T follicular helper cell (primary cell): Measurements from ENCODE around the gene CACNA2D3.

Experiments
- DNase-seq: peaks from one replicate; pipeline ENCODE4 v3.0.0-alpha.2; 2020; ENCODE audit warnings: low read depth

CACNA2D3 gene

GRCh38 chr3:54217828-54218227, 95.5 kb downstream of the CACNA2D3 start:
- no peak for DNase-seq

DNA sequence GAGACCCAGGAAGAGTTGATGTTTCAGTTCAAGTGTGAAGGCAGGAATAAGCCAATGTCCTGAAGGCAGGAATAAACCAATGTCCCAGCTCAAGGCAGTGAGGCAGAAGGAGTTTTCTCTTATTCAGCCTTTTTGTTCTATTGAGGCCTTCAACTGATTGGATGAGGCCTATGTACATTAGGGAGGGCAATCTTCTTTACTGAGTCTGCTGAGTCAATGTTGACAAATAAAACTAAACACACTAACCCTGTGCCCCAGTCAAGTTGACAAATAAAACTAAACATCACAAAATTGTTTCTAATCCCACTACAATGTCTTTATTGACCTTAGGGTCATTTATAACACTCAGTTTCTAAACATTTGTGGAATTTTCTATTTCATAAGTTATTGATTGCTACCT, 100.0 kb downstream of the CACNA2D3 start:
- DNase-seq = no peak

DNA sequence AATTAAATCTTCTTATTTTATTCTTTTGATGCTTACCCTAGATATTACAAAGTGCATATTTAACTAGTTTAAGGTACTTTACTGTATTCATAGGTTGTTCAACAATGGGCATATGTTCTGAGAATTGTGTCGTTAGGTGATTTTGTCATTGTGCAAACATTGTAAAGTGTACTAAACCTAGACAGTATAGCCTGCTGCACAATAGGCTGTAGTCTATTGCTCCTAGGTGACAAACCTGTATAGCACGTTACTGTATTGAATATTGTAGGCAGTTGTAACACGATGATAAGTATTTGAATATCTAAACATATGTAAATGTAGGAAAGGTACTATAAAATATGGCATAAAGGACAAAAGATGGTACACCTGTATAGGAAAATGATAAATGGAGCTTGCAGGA, 100.7 kb downstream of the CACNA2D3 start:
- DNase-seq = no peak

DNA sequence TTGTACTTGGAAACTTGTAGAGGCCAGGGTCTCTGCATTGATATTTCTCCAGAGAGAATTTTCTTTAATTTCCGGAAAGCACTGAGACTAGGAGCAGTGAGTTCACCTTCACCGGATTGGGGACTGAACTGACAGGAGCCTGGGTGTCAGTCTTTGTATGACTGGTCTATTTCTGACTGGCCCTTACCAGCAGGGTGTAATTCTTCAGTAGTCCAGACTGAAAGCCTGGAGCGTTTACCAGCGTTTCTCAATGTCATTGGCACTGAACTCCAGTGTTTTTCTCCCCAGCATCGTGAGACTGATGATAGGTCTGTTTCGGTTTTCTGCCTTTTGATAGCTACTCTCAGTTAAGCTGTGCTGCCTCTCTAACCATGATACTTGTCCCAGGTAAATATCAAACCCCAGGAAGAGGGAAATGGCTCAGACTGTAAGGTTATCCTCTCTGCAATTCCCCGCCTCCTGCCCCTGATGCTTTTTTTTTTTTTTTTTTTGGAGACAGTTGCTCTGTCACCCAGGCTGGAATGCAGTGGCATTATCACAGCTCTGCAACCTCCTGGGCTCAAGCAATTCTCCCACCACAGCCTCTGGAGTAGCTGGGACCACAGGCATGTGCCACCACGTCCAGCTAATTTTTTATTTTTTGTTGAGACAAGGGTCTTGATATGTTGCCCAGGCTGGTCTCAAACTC, 103.6 kb downstream of the CACNA2D3 start:
- no peak for DNase-seq

DNA sequence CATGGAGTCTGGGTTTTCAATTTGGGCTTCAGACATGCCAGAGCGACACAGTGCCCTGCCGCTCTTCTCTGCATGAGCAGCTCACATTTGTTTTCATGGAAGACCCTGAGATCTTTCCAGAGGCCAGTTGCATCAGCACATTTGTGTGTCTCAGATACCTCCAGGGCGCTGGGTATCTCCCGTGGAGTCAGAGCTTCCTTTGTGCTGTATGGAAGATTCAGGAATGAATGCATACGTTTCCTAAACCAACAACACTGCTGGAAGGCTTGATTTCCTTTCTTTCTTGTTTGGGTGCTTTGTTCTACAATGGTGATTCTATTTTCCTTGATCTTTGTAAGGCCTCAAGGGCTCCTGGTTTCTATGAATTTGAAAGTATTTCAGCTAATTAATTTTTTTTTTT, 106.5 kb downstream of the CACNA2D3 start:
- no peak for DNase-seq

GRCh38 chr3:54232618-54233017, 110.3 kb downstream of the CACNA2D3 start:
- DNase-seq = no peak

DNA sequence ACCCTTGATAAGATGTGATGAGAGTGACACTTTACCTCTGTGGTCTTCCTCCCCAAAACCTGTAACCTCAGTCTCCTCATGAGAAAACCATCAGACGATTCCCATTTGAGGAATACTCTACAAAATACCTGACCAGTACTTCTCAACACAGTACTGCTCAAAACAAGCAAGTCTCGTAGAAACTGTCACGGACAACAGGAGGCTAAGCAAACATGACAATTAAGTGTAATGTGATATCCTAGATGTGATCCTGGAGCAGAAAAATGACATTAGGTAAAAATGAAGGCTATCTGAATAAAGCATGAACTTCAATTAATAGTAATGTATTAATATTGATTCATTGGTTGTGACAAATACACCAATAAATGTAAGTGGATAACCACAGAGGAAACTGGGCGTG, 113.6 kb downstream of the CACNA2D3 start:
- DNase-seq = no peak

GRCh38 chr3:54237109-54237508, 114.8 kb downstream of the CACNA2D3 start:
- DNase-seq = no peak

DNA sequence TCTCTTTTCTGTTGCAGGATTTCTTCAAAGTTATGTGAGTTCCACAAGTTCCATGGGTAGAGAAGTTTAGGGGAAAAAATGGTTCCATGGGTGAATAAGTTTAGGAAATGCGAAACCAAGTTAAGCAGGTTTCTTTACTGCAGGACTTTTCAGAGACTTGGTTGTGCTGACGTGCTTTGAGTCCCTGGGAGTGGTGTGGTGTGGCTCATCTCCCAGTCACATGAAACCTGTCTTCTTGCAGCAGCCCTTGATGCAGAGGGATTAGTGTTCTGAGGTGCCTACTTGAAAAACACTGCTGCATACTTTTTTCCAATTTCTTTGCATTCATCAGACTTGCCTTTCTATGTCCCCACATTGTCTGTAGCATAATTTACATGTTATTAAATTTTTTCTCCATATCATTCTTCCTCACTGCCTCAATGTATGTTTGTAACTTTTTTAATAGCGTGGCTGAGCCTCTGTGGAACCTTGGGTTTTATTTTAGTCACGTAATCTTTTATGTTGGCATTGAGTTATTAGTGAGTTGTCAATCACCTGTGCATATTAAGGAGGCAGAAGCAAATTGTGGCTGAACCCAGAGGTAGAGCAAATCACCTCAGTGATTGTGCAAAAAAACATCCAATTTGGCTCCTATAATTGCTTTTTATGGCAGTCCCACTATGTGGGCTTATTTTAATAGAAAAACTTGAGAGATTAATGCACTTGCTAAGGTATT, 115.6 kb downstream of the CACNA2D3 start:
- no peak for DNase-seq

DNA sequence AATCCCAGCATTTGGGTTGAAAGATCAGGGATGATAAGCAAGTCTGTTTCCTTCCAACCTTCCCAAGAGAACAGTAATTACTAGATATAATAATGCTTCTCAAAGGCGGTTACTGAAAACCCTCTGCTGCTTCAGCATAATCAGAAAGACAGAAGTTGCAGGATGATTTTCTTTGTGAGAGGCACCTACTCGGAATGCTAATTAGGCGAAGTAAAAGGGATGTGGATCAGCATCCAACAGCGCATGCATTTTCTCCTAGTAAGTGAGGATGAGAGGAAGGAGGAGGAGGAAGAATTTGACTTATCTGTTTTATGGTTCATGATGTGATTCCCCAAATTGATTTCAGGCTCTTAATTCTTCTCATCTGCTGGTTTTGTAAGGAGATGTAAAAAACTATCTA, 118.0 kb downstream of the CACNA2D3 start:
- no peak for DNase-seq

GRCh38 chr3:54243056-54243931, 120.9 kb downstream of the CACNA2D3 start:
- no peak for DNase-seq

GRCh38 chr3:54243960-54244682, 121.8 kb downstream of the CACNA2D3 start:
- no peak for DNase-seq

- no peak for DNase-seq
These were observed 129.4 kb downstream of the CACNA2D3 start for GRCh38 chr3:54251705-54252104.

DNA sequence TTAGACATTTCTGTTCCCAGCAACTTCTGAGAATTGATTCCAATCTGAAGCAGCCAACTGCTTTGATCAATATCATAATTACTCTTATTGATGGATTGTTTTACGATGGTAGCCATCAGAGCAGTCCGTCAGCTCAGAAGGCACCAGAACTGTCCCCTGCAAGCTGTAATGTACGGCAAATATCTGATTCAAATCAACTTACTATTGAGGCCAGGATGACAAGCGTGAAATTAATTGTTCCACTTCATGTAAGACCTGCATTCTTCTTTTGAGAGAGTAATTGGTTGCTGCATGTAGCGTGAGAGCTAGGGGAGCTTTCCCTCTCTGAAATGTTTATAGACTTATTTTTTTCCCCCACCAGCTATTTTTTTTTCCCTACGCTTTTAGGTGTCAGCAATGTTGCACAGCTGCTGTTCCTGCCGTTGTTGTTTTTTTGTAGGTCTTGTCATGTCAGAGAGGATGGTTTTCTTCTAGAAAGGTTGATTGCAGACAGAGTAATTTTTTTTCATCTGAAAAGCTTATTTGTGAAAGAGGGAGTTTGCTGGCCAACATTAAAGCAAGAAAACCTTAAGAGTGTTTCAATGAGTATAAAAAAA, 134.9 kb downstream of the CACNA2D3 start:
- no peak for DNase-seq

DNA sequence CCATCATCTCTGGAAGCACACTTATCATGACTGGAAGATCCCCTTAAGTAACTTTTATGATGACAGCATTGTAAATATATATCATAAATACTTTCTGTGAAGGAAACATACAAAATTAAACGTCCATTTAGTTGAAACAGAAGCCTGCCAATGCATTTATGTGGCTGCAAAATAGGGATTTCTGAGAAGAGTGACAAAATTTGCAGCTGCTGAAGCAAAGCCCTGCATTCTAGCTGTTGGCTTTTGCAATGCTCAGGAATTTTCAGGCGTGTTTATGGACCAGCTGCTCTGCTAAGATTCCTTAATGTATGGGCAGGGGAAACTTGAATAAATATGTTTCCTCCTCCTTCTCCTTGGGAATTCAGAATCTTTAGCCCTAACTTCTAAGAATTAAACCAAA, 137.3 kb downstream of the CACNA2D3 start:
- no peak for DNase-seq

GRCh38 chr3:54261141-54261540, 138.8 kb downstream of the CACNA2D3 start:
- no peak for DNase-seq

DNA sequence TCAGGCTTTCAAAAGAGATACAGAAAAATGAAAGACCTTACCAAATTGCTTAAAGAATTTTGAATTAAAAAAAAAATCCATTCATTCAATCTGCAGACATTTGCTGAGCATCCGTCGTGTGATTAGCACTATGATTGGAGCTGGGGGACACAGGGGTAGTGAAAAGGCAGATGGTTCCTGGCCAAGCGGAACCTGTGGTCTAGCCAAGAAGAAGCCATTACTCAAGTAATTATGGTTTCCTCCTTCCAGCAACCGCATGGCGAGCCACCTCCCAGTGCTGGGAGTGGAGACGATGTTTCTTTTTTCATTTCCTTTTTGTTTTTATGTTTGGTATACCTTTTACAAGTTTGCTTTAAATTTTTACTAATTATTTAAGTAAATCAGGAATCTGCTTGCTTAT, 140.2 kb downstream of the CACNA2D3 start:
- no peak for DNase-seq

GRCh38 chr3:54262946-54263345, 140.6 kb downstream of the CACNA2D3 start:
- no peak for DNase-seq

DNA sequence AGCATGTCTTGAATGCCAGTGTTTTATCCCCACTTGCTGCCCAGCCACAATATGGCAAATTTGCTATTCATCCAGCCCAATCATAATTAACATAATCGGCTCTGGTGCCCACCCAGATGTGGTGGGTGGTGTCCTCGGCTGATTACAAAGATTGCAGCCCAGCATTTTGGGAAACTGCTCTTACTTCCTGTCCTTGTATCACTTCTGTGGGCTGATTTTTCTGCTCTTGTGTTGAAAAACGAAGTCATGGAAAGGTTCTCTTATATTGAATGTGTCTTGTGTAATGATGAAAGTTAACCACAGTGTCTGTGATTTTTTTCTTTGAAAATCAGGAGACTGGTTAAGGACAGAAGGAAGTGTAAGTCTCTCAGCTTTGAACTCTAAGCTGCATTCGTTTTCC, 141.7 kb downstream of the CACNA2D3 start:
- DNase-seq = no peak

- no peak for DNase-seq
These were observed 148.6 kb downstream of the CACNA2D3 start for GRCh38 chr3:54270816-54271526.

DNA sequence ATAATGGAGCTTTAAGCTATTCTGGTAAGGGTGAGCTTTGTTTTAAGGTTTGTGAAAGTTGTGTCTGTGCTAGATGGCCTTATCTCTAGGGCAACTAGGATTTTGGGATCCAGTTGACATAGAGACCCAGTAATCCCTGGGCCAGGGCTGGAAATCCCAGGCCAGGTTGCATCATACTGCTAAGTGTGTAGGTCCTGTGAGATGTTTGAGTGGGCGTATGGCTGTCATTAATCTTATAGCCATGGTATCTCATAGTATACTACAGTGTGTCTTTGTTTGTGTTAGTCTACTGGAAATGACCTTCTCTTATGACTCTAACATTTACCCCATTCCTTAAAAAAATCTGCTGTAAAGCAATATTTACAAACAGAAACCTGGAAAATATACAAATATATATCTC, 151.4 kb downstream of the CACNA2D3 start:
- no peak for DNase-seq
